Mesenchymal stem cell (in vitro differentiated cells and primary cell): ENCODE results near the gene BLOC1S3.

Experiments
- DNase-seq: peaks from one replicate; pipeline ENCODE4 v3.0.0-alpha.2; 2013
- H2AFZ ChIP-seq: one replicate; pipeline ENCODE4 v1.6.1; 2013; ENCODE audit warnings: low read depth, mild to moderate bottlenecking, control low read depth, inconsistent platforms, low read length, moderate library complexity
- H2AK5ac ChIP-seq: 2 replicates; pipeline ENCODE4 v1.6.1; 2013; ENCODE audit warnings: low read length, moderate library complexity, mild to moderate bottlenecking, inconsistent platforms; ENCODE audit not compliant: severe bottlenecking
- H2BK120ac ChIP-seq: one replicate; pipeline ENCODE4 v1.6.1; 2013; ENCODE audit warnings: low read depth, mild to moderate bottlenecking, inconsistent platforms, low read length, moderate library complexity
- H2BK12ac ChIP-seq, 2 experiments: one replicate each; pipeline ENCODE4 v1.6.1; 2013; ENCODE audit warnings: inconsistent platforms in 2 of 2, low read length in 2 of 2, mild to moderate bottlenecking in 2 of 2, moderate library complexity in 2 of 2, control low read depth in 1 of 2
- H2BK15ac ChIP-seq: one replicate; pipeline ENCODE4 v1.6.1; 2013; ENCODE audit warnings: mild to moderate bottlenecking, low read depth, inconsistent platforms; ENCODE audit not compliant: poor library complexity, severe bottlenecking
- H2BK5ac ChIP-seq: 2 replicates; pipeline ENCODE4 v1.6.1; 2013; ENCODE audit warnings: low read depth, mild to moderate bottlenecking, low read length, control low read depth, inconsistent platforms; ENCODE audit not compliant: poor library complexity, severe bottlenecking
- H3K14ac ChIP-seq, 2 experiments: one replicate each; pipeline ENCODE4 v1.6.1; 2013; ENCODE audit warnings: inconsistent platforms in 2 of 2, low read length in 2 of 2, control low read depth in 1 of 2, mild to moderate bottlenecking in 1 of 2, moderate library complexity in 1 of 2
- H3K18ac ChIP-seq, 2 experiments: one replicate each; pipeline ENCODE4 v1.6.1; 2013; ENCODE audit warnings: inconsistent platforms in 2 of 2, low read length in 2 of 2, control low read depth in 1 of 2, low read depth in 1 of 2, mild to moderate bottlenecking in 1 of 2
- H3K23ac ChIP-seq, 2 experiments: one replicate each; pipeline ENCODE4 v1.6.1; 2013; ENCODE audit warnings: inconsistent platforms in 2 of 2, low read length in 2 of 2, mild to moderate bottlenecking in 2 of 2, moderate library complexity in 2 of 2, control low read depth in 1 of 2
- H3K27ac ChIP-seq: 2 replicates; pipeline ENCODE4 v1.5.1; 2013; ENCODE audit warnings: mild to moderate bottlenecking, moderate library complexity, low read length, control low read depth, inconsistent platforms; ENCODE audit not compliant: poor library complexity, severe bottlenecking
- H3K27me3 ChIP-seq, 2 experiments: 2 replicates each; pipeline versions ENCODE4 v1.6.1 to v1.7.0; 2013; ENCODE audit warnings: low read length in 2 of 2, mild to moderate bottlenecking in 2 of 2, moderate library complexity in 2 of 2, control low read depth in 1 of 2, inconsistent platforms in 1 of 2; ENCODE audit not compliant: control insufficient read depth in 1 of 2, insufficient read depth in 1 of 2
- H3K36me3 ChIP-seq, 2 experiments: 2 replicates each; pipeline versions ENCODE4 v1.6.1 to v1.7.0; 2013; ENCODE audit warnings: low read length in 2 of 2, control low read depth in 1 of 2, inconsistent platforms in 1 of 2, low read depth in 1 of 2, mild to moderate bottlenecking in 1 of 2; ENCODE audit not compliant: insufficient read depth in 2 of 2, control insufficient read depth in 1 of 2
- H3K4ac ChIP-seq, 2 experiments: one replicate each; pipeline ENCODE4 v1.6.1; 2013; ENCODE audit warnings: inconsistent platforms in 2 of 2, low read length in 2 of 2, mild to moderate bottlenecking in 2 of 2, moderate library complexity in 2 of 2, control low read depth in 1 of 2, low read depth in 1 of 2
- H3K4me1 ChIP-seq: 2 replicates; pipeline ENCODE4 v1.6.1; 2013; ENCODE audit warnings: low read depth, low read length, control low read depth; ENCODE audit not compliant: control insufficient read depth, insufficient read depth
- H3K4me2 ChIP-seq: 2 replicates; pipeline ENCODE4 v1.6.1; 2013; ENCODE audit warnings: low read length, mild to moderate bottlenecking, inconsistent platforms; ENCODE audit not compliant: poor library complexity, severe bottlenecking
- H3K4me3 ChIP-seq, 2 experiments: 2 replicates each; pipeline versions ENCODE4 v1.5.1 to v1.7.0; 2013; ENCODE audit warnings: low read length in 2 of 2, mild to moderate bottlenecking in 2 of 2, control low read depth in 1 of 2, low read depth in 1 of 2; ENCODE audit not compliant: insufficient read depth in 1 of 2
- H3K79me1 ChIP-seq: replicated peaks from 2 replicates; pipeline ENCODE4 v1.6.1; 2013; ENCODE audit warnings: mild to moderate bottlenecking, control low read depth, low read length, inconsistent platforms; ENCODE audit not compliant: poor library complexity, severe bottlenecking
- H3K9ac ChIP-seq: 2 replicates; pipeline ENCODE4 v1.7.0; 2013; ENCODE audit warnings: mild to moderate bottlenecking, low read length, moderate library complexity
- H3K9me3 ChIP-seq: 2 replicates; pipeline ENCODE4 v1.7.0; 2013; ENCODE audit warnings: mild to moderate bottlenecking, low read length; ENCODE audit not compliant: control insufficient read depth
- H4K8ac ChIP-seq: one replicate; pipeline ENCODE4 v1.6.1; 2013; ENCODE audit warnings: inconsistent platforms, mild to moderate bottlenecking, low read length, moderate library complexity
- H4K91ac ChIP-seq: one replicate; pipeline ENCODE4 v1.6.1; 2013; ENCODE audit warnings: mild to moderate bottlenecking, low read length, inconsistent platforms
- WGBS: methylation state at CpG from one replicate; pipeline ENCODE4 v1.1.7; 2013; ENCODE audit warnings: mixed read lengths; 5-methylcytosine and 5-hydroxymethylcytosine counted together

The BLOC1S3 gene

GRCh38 chr19:45151320-45151719 is 27.3 kb upstream of the BLOC1S3 start:
- Histone ChIP-seq H3K4ac (no peak overlapping the region), H2AFZ (no peak overlapping the region), H3K27me3 (peaks cover 21 to 32% of the 10 kb centered on the region in 2 experiments), H3K27ac (no peak overlapping the region), H2BK120ac (no peak overlapping the region), H4K8ac (no peak overlapping the region), H2BK15ac (no peak overlapping the region), H3K9ac (no peak overlapping the region), H3K9me3 (peaks cover 2% of the 10 kb centered on the region), H2BK12ac (no peak overlapping the region), H3K4me1 (peaks cover 28% of the 10 kb centered on the region), H3K4me2 (no peak overlapping the region), H3K18ac (no peak overlapping the region), H3K79me1 (no peaks in the 10 kb centered on the region), H3K4me3 (no peak overlapping the region), H3K36me3 (peaks cover 20 to 62% of the 10 kb centered on the region in 2 experiments), H3K23ac (no peak overlapping the region), H3K14ac (no peak overlapping the region), H4K91ac (no peak overlapping the region), H2BK5ac (no peak overlapping the region), H2AK5ac (no peak overlapping the region)
- WGBS: 95% methylated on average over 7 of the region's 7 CpGs
- DNase-seq: no peak

DNA sequence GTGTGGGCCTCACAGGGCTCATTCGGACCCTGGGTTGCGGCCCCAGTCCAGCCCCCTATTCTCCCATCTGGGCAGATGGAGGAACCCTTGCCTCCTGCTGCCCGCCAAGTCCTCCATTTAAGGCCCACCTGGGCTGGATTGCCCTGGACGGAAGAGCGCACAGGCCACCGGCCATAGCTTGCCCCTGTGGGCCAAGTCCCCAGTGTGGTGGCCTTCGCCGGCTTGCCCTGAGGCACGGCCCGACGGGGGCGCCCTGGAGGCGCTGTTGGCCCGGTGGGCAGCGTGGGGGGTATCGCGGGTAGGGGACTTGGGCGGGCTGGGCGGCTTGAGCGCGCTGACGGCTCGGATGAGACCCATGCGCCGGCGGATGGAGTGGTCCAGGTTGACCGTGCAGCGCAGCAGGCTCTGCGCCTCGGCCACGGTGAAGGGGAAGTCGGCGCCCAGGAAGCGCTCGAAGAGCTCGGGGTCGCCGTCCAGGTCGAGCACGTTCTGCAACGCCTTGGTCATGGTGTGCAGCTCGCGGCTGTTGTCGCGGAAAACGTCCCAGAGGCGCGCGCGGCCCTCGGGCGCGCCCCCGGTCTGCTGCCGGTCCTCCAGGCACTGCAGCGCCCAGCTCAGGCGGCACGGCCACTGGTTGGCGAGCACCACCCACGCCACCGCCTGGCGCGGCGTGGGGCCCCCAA is 26.6 kb upstream of the BLOC1S3 start:
- Histone ChIP-seq H3K27ac (no peak overlapping the region), H4K91ac (no peak overlapping the region), H2BK12ac (no peak overlapping the region), H3K23ac (no peak overlapping the region), H3K36me3 (peaks cover 15 to 56% of the 10 kb centered on the region in 2 experiments), H3K4ac (no peak overlapping the region), H3K79me1 (no peaks in the 10 kb centered on the region), H2BK120ac (no peak overlapping the region), H3K18ac (no peak overlapping the region), H3K9ac (no peak overlapping the region), H3K14ac (no peak overlapping the region), H3K4me3 (peak overlapping the region in 1 of 2 experiments; percentile 67), H2BK15ac (no peak overlapping the region), H2AFZ (no peak overlapping the region), H2BK5ac (no peak overlapping the region), H3K27me3 (peaks cover 26 to 38% of the 10 kb centered on the region in 2 experiments), H3K9me3 (peaks cover 2% of the 10 kb centered on the region), H4K8ac (peak overlapping the region; percentile 55), H2AK5ac (no peak overlapping the region), H3K4me2 (no peak overlapping the region), H3K4me1 (peaks cover 28% of the 10 kb centered on the region)
- WGBS: 54% methylated on average over 57 of the region's 64 CpGs
- DNase-seq: no peak

- peaks cover 10 to 48% of the 10 kb centered on the region in 2 experiments for H3K36me3 ChIP-seq
- peaks cover 2% of the 10 kb centered on the region for H3K9me3 ChIP-seq
- H3K27me3 ChIP-seq: peaks cover 30 to 39% of the 10 kb centered on the region in 2 experiments
- WGBS: 63% methylated on average over 91 of the region's 91 CpGs
- no peak overlapping the region for H2BK120ac ChIP-seq
- H3K9ac ChIP-seq: peak overlapping the region; percentile 26
- H3K4me1 ChIP-seq: peaks cover 28% of the 10 kb centered on the region
- H2BK15ac ChIP-seq: no peak overlapping the region
- H3K4me2 ChIP-seq: no peak overlapping the region
- H2BK5ac ChIP-seq: no peak overlapping the region
- H3K27ac ChIP-seq: no peak overlapping the region
- H3K4me3 ChIP-seq: peak overlapping the region in 1 of 2 experiments; percentile 67
- peak overlapping the region; percentile 34 for H4K91ac ChIP-seq
- H3K79me1 ChIP-seq: no peaks in the 10 kb centered on the region
- peak overlapping the region; percentile 19 for H4K8ac ChIP-seq
- no peak overlapping the region for H3K18ac ChIP-seq
- no peak overlapping the region for H3K4ac ChIP-seq
- H3K14ac ChIP-seq: peak overlapping the region in 1 of 2 experiments; percentile 69
- H2AFZ ChIP-seq: no peak overlapping the region
- no peak overlapping the region for H2BK12ac ChIP-seq
- peak overlapping the region in 1 of 2 experiments; percentile 9 for H3K23ac ChIP-seq
- no peak for DNase-seq
- no peak overlapping the region for H2AK5ac ChIP-seq
Observed at GRCh38 chr19:45152504-45153338, 25.9 kb upstream of the BLOC1S3 start.
